ENCODE measurements around the gene NCBP2.

GRCh38 chr3:196969134-196969659 lies 26.9 kb upstream of the NCBP2 start:
- TF ChIP-seq CTCF (IDR thresholded peaks at IDR 0.05; ENCODE audit: low read length): no peak
- no peak for TF ChIP-seq EZH2 (IDR thresholded peaks at IDR 0.05; ENCODE audit: borderline replicate concordance, low read length)

Measured in OCI-LY1 (cell line).